Umbilical cord (tissue), 2 donors: ENCODE measurements around the gene CBX7. TPM values are rescaled to one million over a fixed set of nuclear protein-coding genes. Genes with fewer than 3 reads are reported as not detected.

Experiments
- DNase-seq: peaks from one replicate; pipeline ENCODE4 v3.0.0-alpha.2; 2015; ENCODE audit warnings: low spot score
- total RNA-seq: library from RNA; depleted of rRNA; stranded (reverse); fragments of >200 nt; gene quantifications from one replicate; pipeline ENCODE4 v1.2.3, GENCODE V29; 2014; ENCODE audit warnings: low replicate concordance; ENCODE audit not compliant: insufficient read depth

Gene CBX7
- total RNA-seq, 1 donor from 2014 or later = 10.4 TPM

DNA sequence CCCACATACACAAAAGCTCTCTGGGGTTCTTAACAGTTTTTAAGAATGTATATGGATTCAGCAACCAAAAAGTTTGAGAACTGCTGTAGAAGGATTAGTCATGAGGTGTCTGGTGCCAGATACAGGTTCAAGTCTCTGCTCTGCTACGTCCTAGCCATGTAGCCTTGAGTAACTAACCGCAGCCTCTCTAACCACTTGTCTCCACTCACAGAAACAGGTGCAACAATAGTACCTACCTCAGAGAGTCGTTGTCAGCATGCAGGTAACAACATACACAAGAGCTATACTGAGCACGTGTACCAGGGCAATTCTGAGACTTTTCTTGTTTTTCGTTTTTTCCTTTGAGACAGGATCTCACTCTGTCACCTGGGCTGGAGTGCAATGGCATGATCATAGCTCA, 26.9 kb downstream of the CBX7 start:
- no peak for DNase-seq

DNA sequence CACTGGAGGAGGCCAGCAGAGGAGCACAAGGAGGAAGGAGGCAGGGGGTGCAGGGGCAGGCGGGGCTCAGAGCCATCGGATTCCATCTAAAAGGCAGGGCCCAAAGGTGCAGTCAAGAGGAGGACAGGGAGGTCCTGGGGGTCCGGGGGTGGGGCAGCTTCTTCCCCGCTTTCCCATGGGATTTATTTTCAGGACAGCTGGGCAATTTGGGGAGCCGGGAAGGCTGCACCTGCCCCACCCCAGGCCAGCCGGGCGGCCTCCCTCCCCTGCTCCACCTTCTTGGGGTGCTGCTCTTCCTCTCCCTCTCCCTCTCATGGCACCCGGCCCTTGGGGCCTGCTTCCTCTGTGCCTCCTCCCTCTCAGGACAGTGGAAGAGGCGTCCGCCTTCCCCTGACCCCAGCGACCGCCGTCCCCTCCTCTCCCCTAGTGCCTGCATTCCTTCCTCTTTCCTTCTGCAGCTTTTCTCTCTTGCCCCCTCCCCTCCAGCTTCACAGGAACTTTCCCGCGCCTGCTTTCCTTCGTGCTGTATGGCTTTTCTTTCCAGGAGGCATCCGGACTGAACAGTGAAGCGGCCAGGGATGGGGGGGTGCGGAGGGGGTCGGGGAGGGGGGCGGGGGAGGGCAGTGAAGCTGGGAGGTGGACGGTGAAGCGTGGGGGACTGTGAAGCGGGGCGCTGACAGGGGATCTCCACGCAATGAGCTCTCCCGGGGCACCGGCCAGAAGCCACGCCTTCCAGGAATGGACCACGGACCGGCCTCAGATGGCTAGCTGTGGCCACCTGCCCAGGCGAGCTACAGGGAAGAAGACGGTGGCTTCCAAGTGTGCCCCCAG, 28.5 kb downstream of the CBX7 start:
- no peak for DNase-seq

DNA sequence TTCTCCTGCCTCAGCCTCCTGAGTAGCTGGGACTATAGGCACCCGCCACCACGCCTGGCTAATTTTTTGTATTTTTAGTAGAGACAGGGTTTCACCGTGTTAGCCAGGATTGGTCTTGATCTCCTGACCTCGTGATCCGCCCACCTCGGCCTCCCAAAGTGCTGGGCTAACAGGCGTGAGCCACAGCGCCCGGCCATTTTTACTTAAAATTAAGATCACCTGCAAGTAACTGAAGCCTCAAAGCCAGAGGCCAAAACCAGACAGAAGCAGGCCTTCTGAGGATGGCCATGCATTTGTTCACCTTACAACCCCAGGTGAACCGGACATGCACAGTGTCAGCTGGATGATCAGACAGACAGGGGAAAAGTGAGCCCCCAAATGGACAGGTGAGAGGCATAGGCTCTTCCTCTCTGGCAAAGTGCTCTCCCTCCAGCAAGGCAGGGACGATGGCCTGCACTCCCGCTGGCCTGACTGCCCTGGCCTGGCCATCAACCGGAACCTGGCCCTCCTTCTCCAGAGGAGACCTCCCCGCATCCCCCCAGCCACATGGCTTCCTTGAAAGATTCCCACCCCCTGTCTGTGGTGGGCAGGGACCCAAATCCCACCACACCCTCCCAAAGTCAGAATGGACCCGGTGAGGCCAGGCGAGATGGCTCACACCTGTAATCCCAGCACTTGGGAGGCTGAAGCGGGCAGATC, 29.6 kb downstream of the CBX7 start:
- DNase-seq = no peak

DNA sequence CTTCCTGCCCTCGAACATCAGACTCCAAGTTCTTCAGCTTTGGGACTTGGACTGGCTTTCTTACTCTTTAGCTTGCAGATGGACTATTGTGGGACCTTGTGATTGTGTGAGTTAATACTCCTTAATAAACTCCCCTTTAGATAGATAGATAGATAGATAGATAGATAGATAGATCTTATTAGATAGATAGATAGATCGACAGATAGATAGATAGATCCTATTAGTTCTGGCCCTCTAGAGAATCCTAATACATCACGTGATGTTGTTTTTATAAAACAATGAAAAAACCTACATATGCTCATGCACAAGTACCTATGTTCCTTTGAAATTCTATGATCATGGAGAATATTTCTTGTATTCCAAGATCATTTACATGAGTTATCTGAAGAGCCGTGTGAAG, 31.5 kb downstream of the CBX7 start:
- no peak for DNase-seq

DNA sequence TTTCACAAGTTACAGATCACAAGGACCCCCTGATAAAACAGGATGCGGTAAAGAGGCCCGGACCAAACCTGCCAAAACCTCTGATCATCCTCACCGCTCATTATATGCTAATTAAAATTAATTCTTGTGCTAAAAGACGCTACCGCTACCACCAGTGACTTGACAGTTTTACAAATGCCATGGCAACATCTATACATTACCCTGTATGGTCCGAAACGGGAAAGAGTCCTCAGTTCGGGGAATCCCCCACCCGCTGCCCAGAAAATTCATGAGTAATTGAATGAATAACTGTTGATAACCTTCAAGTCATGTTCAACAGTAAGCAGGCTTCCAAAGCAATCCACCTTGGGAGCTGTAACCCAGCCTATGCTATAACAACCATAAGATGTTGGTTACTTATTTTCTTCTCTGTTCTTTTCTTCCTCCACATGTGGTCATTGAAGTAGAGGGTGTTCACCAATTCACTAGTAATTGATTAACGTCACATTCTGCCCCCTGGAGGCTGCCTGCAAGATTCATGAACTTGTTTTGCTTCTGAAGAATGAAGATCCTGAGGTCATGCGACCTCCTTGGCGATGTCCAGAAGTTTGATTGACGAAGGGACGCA, 34.8 kb downstream of the CBX7 start:
- DNase-seq = no peak

DNA sequence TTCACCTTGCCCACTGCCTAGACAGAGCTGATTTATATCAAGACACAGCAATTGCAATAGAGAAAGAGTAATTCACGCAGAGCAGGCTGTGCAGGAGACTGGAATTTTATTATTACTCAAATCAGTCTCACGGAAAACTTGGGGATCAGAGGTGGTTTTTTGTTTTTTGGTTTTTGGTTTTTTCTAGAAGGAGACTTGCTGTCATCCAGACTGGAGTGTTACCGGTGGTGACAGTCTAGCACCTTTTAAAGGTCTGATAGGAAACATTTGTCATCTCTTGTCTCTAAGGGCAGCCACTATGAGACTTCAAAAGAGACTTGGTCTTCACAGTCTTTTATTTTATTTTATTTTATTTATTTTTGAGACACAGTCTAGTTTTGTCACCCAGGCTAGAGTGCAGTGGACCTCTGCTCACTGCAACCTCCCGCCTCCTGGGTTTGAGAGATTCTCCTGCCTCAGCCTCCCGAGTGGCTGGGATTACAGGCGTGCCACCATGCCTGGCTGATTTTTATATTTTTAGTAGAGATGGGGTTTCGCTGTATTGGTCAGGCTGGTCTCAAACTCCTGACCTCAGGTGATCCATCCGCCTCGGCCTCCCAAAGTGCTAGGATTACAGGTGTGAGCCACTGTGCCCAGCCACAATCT, 36.4 kb downstream of the CBX7 start:
- DNase-seq = no peak

DNA sequence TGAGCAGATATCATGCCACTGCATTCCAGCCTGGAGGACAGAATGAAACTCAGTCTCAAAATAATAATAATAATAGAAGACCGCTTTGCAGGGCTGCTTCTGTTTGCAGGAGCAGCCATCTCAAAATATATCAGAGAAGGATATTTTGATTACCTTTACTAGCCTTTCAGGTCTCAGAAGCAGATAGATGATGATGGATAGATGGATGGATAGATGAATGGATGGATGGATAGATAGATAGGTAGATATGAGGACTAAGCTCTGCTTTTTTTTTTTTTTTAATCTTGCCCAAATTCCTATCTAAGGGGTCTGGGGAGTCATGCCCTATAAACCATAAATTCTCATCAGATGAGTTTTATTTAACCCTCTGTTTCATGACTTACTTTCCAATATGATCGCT, 36.9 kb downstream of the CBX7 start:
- DNase-seq = no peak

DNA sequence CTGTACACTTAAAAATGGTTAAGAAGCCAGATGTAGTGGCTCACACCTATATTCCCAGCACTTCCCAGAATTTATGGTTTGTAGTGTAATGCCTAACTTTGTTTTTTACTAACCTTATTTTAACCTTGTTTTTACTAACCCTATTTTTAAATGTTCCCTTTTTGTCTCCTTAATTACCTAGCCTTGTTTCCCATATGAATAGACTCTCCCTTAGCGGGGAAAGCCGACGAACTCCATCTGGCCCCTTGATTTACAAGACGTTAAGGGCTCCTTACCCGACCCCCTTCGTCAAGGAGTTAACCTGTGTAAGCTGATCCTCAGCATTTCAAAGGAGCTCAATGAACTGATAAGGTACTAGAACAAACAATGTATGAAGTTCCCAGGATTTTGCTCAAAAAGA, 38.4 kb downstream of the CBX7 start:
- DNase-seq = no peak

DNA sequence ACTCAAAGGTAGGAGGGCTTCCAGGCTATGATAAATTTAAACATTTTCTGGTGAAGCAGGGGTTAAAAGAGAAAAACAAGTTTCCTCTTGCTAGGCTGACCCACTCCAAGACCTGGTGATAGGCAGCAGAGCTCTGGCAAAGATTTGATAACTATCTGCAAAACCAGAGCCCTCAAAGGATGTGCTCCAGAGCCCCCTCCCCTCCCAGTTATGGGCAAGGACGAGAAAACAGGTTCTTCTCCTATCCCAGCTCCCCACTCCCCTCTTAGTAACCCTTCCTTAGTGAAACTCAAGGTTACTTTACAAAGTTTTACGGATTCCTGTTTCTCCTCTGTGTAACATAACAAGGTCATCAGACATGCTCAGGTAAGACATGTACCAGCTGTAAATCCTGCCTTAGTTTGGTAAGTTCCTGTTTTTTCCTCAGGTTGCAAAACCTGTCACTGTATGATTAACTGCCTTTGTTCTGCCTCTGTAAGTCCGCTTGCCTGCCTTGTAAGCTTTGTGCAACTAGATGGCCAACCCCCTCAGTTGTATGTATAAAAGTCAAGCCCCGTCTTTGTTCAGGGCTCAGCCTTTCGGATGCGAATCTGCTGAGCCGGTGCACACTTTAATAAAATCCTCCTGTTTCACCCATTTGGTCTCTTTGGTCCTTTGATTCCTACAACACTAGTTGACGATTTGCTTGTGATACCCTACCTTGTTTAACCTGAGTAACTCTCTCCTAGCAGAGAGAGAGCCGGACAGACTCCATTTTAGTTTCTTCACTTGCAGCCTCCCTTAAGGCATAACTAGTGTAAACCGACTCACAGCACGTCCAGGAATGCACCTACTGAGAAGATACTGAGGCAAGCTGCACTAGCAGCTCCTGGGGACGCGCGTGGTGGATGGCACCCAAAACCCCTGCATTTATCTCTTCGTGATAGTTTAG, 41.6 kb downstream of the CBX7 start:
- peak; percentile 39 for DNase-seq

DNA sequence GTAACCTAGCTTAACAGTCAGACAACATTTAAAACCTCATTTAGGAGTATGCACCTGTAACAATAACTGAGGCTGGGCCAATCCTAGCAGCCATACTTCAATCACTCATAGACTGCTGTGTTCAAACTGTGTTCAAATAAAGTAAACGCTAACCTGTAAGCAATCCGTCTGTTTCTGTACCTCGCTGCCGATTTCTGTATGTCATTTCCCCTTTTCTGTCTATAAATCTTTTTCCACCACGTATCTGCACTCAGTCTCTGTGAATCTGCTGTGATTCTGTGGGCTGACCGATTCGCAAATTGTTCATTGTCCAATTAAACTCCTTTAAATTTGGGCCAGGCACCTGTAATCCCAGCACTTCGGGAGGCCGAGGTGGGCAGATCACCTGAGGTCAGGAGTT, 43.1 kb downstream of the CBX7 start:
- no peak for DNase-seq

DNA sequence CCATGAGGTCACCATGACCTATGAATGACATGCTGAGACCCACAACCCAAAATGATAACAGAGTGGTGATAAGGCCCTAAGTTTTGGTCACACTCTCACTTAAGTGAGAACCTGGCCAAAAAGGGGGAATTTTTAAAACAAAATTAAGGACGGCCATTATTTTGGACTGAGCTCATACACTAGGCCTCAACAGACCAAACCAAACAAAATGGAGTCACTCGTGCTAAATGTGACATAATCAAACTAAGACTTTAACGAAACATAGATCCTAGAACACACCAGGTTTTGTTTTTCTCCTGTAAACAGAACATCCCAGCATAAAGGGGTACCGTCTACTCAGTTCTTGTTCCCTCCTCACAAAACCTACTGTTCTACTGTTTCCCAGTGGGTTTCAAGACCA, 44.0 kb downstream of the CBX7 start:
- DNase-seq = no peak

DNA sequence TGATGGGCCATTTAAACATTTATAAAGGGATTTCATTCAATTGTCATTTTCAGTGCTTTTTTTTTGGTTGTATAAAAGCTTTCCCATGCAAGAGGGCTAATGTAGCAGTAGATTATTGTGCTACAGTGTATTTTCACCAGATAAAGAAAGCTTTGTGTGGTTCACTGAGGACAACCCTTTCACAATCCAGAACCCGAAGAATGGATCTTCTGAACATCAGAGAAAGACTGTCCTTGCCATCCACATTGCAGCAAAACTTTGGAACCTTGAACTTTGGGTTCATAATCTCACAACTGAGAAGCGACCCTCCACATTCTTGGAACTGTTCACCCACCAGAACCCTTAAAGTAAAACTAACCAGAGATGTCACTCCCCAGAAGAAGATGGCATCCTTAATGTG, 46.2 kb downstream of the CBX7 start:
- no peak for DNase-seq

DNA sequence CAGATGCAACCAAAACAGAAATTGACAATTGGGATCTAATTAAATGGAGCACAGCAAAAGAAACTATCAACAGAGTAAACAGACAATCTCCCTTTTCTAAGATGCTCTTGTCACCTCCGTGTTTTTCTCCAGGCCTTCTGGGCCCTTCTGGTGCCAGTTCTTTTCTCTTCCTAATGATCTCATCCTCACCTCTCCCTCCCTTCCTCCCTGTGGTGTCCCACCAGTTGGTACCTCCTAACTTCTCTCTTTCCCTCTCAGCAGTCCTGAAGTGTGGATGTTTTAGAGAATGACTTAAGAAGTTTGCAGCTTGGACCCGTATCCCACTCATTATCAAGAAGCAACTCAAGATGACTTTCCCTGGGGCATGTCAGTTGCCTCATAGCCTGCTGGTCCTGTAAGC, 49.0 kb downstream of the CBX7 start:
- no peak for DNase-seq

DNA sequence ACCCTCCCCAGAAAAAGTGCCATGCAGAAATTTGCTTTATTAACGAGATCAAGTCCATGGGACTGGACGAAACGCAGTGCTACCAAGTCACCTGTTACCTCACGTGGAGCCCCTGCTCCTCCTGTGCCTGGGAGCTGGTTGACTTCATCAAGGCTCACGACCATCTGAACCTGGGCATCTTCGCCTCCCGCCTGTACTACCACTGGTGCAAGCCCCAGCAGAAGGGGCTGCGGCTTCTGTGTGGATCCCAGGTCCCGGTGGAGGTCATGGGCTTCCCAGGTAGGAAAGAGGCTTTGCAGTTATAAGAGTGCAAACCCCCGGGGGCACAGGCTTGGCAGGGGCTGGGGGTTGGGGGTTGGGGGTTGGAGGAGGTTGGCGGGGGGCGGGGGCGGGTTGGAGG, 51.3 kb downstream of the CBX7 start:
- no peak for DNase-seq

DNA sequence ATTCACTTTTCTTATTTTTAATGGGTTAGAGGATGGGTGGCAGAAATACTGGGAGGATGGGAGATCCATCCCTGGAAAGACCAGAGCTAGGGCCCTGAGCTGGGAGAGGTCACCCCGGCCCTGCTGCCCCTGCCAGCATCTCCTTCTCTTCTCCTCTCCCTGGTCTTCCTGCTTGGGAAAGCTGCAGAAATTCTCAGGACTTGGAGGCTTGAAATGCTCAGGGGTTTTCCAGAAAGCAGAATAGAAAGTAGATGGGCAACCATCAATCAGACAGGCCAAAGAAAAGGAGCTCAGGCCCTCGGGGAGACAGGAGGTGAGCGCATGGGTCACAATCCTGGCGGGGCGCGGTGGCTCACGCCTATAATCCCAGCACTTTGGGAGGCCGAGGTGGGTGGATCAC, 53.9 kb downstream of the CBX7 start:
- no peak for DNase-seq

DNA sequence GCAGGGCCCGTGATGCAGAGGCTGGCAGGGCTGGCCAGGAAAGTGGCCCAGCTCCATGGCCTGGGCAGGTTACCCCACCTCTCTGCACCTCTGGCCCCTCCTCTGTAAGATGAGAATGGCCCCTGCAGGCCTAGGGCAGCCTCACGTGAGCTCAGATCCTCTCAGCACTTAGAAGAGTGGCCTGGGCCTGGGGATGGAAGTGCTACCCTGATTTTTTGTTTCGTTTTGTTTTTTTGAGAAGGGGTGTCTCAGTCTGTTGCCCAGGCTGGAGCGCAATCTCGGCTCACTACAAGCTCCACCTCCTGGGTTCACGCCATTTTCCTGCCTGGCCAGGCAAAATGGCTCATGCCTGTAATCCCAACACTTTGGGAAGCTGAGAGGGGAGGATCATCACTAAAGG, 54.5 kb downstream of the CBX7 start:
- no peak for DNase-seq

DNA sequence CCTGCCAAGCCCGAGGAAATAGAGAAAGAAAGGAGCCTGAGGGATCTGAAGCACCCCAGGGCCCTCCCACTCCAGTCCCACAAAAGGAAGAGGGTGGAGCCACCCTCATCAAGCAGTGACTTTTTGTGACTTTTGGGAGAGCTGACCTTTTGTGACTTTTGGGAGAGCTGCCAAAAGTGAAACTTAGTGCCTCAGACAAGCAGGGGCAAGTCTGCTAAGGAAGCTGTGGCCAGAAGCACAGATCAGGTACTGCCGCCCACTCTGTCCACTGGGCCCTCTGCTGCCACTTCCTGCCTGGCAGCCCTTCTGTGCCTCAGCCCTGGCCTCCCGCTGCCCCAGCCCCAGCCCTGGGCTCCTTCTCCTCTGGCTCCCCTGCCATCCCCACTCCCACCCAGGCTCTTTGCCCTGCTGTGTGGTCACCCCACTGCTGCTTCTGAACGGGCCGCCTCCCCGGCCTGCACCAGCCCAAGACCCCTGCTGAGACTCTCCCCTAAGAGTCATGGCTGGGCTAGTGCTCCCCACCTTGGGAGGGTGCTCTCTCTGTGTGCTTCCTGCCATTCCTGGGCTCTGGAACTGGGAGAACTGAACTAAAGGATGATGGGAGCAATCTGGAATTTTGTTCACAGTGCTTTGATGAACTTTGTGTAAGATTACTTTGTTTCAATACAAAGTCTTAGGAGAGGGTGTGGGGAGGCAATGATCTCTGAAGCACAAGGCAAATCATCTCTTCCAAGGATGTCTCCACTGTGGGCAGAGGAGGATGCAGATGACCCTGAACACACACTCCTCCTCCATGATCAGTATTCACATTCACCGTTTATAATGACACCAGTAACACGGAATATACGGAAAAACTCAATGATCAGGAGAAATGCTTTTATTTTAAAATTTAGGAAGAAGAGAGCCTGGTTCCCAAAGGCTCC, 55.1 kb downstream of the CBX7 start, which contains the start of gene APOBEC3H:
APOBEC3H (plus strand) TSS at position 147 of the 923 bp plus-strand sequence. CDS start 3,035 bp downstream, outside the sequence.
- DNase-seq = peak; percentile 23

DNA sequence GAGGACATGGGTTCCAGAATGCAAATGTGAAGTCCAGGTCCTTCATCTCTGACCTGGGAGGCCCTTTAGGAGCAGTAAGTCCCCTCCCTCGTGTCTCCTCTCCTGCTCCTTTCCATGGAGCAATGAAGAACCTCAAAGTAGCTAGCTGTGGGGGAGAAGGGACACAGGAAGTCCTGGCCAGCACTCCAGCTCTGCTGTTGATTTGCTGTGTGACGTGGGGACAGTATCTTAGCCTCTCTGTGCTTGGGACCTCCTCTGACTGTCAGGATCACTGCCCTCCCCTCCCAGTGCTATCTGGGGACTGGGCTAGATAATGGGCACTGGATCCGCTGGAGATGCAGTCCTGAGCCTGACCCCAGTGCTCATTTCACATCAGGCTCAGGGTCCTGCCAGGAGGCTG, 56.5 kb downstream of the CBX7 start:
- DNase-seq = no peak

DNA sequence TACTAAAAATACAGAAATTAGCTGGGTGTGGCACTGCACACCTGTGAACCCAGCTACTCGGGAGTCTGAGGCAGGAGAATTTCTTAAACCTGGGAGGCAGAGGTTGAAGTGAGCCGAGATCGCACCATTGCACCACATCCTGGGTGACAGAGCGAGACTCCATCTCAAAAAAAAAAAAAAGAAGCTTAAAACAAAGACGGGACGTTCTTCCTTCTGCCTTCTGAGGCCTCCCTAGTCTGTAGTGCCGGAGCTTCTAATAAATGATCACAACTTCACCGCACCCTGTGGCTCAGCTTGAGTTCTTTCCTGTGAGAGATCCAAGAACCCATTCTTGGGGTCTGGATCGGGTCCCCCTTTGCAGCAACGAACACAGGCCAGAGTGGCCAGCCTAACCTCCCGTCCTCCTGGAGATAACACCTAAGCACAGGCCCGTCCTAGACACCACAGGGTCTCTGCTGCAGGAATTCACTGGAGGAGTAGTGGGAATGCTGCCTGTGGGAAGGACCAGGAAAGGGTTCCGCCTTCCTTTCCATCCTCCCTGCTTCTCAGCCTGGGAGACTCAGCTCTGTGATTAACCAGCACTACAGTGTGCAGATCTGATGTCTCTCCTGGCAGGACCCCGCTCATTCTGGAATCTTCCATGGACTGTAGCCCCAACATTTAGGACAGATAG, 57.6 kb downstream of the CBX7 start:
- no peak for DNase-seq
